Measurements from ENCODE around the gene SRC. TPM values are rescaled to one million over a fixed set of nuclear protein-coding genes. Genes with fewer than 3 reads are reported as not detected.

The SRC gene
- total RNA-seq, 1 donor from 2014 or later: 6.7 TPM

- ATAC-seq (ENCODE audit: poor library complexity) (no peak), DNase-seq (no peak)
- intact Hi-C loops (cut with DNase I): no loop called here
These were observed 27.2 kb downstream of the SRC start for GRCh38 chr20:37373020-37373598.

DNA sequence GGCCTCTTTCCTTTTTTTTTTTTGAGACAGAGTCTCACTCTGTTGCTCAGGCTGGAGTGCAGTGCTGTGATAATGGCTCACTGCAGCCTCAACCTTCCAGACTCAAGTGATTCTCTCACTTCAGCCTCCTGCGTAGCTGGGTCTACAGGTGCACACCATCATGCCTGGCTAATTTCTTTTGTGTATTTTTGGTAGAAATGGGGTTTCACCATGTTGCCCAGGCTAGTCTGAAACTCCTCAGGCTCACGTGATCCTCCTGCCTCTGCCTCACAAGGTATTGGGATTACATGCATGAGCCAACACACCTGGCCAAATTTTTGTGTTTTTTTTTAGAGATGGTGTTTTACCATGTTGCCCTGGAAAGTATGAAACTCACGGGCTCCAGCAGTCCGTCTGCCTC lies 29.3 kb downstream of the SRC start:
- no peak for ATAC-seq (ENCODE audit: poor library complexity)

GRCh38 chr20:37376324-37376723 lies 30.4 kb downstream of the SRC start:
- DNase-seq (no peak), ATAC-seq (ENCODE audit: poor library complexity) (no peak)
- intact Hi-C loops (cut with DNase I): no loop called here

More for the DNA sequence above, 29.3 kb downstream of the SRC start:
- DNase-seq: no peak
- intact Hi-C loops (cut with DNase I): no loop called here

DNA sequence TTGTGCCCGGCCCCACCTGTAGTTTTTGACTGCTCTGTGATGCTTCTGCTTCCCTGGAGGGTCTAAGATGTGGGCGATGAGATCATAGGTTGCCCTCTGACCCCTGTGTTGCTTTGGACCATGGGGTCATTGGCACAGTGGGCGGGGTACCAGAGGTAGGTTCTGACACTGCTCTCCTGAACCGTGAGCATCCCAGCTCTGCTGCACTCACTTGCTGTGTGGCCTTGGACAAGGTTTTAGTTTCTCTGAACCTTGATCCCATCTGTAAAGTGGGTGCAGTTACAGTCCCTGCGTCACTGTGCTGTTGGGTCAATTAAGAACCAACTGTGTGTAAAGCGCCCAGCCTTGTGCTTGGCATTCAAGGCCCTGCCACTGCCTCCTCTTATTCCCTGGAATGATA lies 30.9 kb downstream of the SRC start:
- ATAC-seq (ENCODE audit: poor library complexity) (no peak), DNase-seq (no peak)
- intact Hi-C loops (cut with DNase I): no loop called here

DNA sequence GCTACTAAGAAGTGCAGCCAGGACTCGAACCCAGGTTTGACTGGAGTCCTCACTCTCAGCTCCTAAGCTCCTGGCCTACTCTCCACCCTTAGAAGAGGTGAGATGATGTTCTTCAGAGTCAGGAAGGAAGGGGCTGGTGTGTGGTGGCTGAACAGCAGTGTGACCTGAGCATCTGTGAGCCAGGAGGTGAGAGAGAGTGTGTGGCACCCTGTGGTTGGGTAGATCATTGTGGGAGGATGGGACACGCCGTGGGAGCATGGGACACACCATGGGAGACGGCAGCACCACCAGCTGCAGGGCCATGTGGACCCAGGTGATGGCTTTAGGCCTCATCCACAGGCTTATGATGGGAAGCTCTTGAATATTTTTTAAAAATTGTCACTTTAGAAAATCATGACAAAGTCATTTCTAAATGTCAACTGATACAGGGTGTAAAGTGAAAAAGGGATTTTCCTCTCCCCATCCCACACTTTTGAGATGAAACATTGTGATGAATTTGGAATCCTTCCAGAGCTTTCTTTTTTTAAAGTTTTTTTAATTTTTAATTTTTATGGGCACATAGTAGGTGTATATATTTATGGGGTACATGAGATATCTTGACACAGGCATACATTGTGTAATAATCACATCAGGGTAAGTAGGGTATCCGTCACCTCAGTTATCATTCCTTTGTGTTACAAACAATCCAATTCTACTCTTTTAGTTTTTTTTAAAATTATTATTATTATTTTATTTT lies 31.6 kb downstream of the SRC start:
- DNase-seq (no peak), ATAC-seq (ENCODE audit: poor library complexity) (no peak)
- intact Hi-C loops (cut with DNase I): no loop called here

- DNase-seq: no peak
- intact Hi-C loops (cut with DNase I): no loop called here
These were observed 32.5 kb downstream of the SRC start for GRCh38 chr20:37378420-37378784.

DNA sequence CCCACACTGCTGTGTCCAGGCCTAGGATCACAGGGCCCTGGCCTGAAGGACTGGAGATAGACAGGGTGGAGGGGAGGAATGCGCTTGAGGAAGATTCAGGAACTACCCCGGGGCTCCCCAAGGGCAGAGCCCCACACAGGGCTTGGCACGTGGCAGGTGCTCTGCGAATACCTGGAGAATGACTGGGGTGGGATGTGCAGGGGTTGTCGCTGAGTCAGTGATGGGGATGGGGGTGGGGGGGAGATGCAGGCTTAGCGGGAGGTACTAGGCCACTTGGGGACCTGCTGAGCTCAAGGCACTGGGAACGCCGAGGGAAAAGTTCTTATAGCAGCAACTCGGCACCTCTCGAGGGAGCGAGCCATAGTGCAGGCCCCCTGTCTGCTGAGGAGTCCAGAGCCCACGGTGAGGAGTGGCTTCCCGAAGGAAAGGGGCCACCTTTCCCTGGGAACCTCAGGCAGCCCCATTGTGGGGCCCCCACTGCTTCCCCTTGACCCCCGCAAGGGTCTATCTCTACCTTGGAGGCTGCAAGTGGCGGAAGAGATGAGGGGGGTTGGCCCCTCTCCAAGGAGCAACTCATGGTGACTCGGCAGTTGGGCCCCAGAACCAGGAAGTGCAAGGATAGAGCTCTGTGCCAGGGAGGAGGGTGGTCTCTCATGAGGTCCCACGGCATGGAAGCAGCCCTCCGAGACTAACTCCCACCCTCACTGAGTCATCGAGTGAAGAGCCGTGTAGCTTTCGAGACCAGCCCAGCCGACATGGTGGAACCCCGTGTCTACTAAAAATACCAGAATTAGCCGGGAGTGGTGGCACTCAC lies 33.1 kb downstream of the SRC start:
- ATAC-seq (ENCODE audit: poor library complexity): no peak
- intact Hi-C loops (cut with DNase I): no loop called here
- DNase-seq: no peak

More at GRCh38 chr20:37378420-37378784, 32.5 kb downstream of the SRC start:
- no peak for ATAC-seq (ENCODE audit: poor library complexity)

- ATAC-seq (ENCODE audit: poor library complexity): no peak
- DNase-seq: no peak
- intact Hi-C loops (cut with DNase I): loop anchor here (5.0 to 10.0 kb wide), 2 partner anchors 93 to 185 kb away; partner anchors contain the start of gene MANBAL
These were observed 34.3 kb downstream of the SRC start for GRCh38 chr20:37379967-37380828.

GRCh38 chr20:37380864-37381579 lies 35.1 kb downstream of the SRC start:
- ATAC-seq (ENCODE audit: poor library complexity): no peak
- DNase-seq: no peak
- intact Hi-C loops (cut with DNase I): loop anchor here (5.0 to 10.0 kb wide), 2 partner anchors 94 to 186 kb away; partner anchors contain the start of gene MANBAL

- ATAC-seq (ENCODE audit: poor library complexity) (no peak), DNase-seq (no peak)
- intact Hi-C loops (cut with DNase I): loop anchor here (5.0 to 10.0 kb wide), 2 partner anchors 95 to 187 kb away; partner anchors contain the start of gene MANBAL
These were observed 35.9 kb downstream of the SRC start for GRCh38 chr20:37381621-37382471.

GRCh38 chr20:37382482-37383120 lies 36.7 kb downstream of the SRC start:
- intact Hi-C loops (cut with DNase I): loop anchor here (5.0 to 10.0 kb wide), 2 partner anchors 95 to 188 kb away; partner anchors contain the start of gene MANBAL
- DNase-seq: no peak
- no peak for ATAC-seq (ENCODE audit: poor library complexity)

- DNase-seq (no peak), ATAC-seq (ENCODE audit: poor library complexity) (no peak)
- intact Hi-C loops (cut with DNase I): loop anchor here (5.0 to 10.0 kb wide), 2 partner anchors 96 to 189 kb away; partner anchors contain the start of gene MANBAL
These were observed 37.5 kb downstream of the SRC start for GRCh38 chr20:37383229-37383989.

- peak; percentile 91 for ATAC-seq (ENCODE audit: poor library complexity)
- intact Hi-C loops (cut with DNase I): loop anchor here (5.0 to 10.0 kb wide), 3 partner anchors 97 to 190 kb away; partner anchors contain the start of gene MANBAL
- peak; percentile 83 for DNase-seq
These were observed 38.8 kb downstream of the SRC start for GRCh38 chr20:37384683-37385174.

GRCh38 chr20:37385176-37385575 lies 39.2 kb downstream of the SRC start:
- intact Hi-C loops (cut with DNase I): loop anchor here (5.0 to 10.0 kb wide), 2 partner anchors 147 to 190 kb away; no protein-coding TSS in a partner anchor

More at GRCh38 chr20:37385176-37385575, 39.2 kb downstream of the SRC start:
- DNase-seq: no peak
- ATAC-seq (ENCODE audit: poor library complexity): no peak
